NCI-H526 treated with DMSO at 0.1 percent for 48 hours (cell line): ENCODE measurements around the gene SH3BP5L.

ENCODE experiments used
- DNase-seq: peaks from one replicate; lab custom pipeline; 2025; lab: John Stamatoyannopoulos, UW

SH3BP5L gene

DNA sequence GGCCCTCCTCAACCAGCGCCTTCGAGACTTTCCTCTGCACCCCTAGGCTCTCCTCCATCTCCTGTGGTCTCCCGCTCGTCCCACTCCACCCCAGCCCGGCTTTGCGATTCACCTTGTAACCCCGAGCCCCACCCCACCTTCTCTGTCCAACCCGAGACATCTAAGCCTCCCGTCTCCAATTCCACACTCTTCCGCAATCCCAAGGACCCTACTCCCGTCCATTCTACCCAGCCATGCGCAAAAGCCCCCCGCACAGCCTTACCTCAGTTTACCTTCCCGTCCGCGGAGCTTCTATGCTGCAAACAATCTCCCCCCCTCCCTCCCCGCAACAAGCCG lies 174 bp downstream of the SH3BP5L start:
- no peak for DNase-seq

DNA sequence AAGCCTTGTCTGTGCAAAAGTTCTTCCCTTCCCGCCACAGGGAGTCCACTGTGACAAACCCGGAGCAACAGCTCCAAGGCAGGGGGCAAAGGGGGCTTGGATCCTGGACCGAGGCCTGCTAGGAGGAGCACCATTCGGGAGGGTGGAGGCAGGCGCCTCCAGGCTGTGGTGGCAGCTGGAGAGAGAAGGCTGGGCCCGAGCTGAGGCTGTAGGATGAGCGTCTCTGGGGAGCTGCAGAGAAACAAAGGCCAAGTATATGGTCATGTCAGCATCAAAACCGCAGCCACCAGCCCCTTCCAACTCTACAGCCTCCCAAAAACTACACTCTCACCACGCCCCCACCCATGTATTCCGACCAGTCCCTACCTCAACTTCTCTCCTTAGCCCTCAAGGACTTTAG lies 579 bp downstream of the SH3BP5L start:
- no peak for DNase-seq

- DNase-seq, result no peak
Observed at GRCh38 chr1:248824701-248825100, 1.0 kb downstream of the SH3BP5L start.

GRCh38 chr1:248824301-248824700 lies 1.4 kb downstream of the SH3BP5L start:
- DNase-seq, result no peak

- DNase-seq, result no peak
Observed at GRCh38 chr1:248823517-248824001, 2.2 kb downstream of the SH3BP5L start.

GRCh38 chr1:248822148-248823032 lies 3.3 kb downstream of the SH3BP5L start:
- DNase-seq, result no peak

DNA sequence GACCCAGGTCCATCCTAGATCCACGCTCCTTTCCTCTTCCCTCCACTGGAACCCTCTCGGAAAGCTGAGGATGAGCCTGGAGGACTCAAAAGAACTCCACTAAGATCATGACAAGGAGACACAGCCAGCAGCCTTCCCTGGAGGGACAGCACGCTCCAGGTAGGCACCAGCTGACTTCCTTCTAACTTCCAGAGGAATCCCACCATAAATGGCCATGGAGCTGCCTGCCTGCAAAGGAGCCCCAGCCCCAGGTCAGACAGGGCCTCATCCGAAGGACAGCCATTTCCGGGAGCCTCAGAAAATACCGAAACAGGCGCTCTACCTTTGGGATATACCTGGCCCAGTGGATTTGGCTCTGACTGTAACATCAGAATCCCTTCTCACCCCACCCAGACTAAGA lies 4.1 kb downstream of the SH3BP5L start:
- DNase-seq, result no peak

GRCh38 chr1:248821101-248821500 lies 4.6 kb downstream of the SH3BP5L start:
- DNase-seq, result no peak

DNA sequence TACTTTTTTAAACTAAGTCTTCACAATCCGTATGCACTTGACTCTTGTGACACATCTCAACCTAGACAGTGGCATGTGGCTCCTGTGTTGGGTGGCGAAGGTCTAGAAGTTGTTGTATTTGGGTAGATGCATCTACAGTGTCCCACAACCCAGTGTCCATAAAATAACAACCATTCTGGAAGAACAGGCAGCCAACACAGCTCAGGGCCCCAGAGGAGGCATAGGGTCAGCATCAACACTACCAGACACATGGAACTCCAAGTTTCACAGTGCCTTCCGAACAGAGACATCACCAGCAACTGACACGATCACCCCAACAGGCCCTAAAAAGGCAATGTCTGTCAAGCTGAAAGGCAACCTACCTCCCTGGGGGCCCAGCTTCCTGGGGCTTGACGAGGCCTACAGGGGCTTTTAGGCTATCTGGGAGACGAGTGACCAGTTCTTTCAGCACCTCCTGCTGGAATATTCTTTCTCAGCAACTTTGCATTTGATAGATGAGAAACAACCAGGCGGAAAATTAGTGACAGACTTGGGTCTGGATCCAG lies 5.6 kb downstream of the SH3BP5L start:
- DNase-seq, result no peak

DNA sequence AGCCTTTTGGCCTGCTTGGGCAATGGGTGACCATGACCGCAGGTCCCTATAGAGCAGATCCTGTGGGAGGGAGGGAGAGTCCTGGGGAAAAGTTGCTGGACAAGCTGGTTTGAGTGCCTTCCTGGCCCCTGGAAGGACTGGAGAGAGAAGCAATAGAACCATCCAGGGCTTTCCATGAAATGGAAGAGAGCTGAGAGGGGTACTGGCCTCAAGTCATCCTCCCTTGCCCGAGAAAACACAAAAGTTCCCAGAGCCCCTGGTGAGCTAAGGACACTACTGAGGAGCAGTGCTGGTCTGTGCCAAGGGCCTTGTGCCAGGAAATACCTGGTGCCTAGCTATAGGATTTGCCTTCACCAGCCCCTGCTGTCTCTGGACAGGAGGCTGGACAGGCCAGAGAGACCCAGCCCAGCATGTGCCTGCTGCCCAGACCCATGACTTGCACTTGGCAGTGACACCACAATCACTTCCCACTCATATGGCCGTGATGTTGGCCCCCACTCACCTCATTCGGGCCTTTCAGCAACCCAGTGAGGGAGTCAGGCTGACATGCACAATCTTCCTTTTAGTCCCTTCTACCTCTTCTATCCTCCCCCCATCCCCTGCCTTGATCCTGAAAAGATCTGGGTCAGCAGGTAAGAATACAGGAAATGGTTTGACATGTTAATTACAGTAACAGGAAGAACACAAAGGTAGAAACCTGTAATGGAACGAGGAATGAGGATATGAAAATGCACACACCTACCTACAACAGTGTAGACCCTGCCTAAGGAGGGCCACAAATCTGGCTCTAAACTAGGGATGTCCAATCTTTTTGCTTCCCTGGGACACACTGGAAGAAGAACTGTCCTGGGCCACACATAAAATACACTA lies 7.0 kb downstream of the SH3BP5L start:
- DNase-seq, result no peak

DNA sequence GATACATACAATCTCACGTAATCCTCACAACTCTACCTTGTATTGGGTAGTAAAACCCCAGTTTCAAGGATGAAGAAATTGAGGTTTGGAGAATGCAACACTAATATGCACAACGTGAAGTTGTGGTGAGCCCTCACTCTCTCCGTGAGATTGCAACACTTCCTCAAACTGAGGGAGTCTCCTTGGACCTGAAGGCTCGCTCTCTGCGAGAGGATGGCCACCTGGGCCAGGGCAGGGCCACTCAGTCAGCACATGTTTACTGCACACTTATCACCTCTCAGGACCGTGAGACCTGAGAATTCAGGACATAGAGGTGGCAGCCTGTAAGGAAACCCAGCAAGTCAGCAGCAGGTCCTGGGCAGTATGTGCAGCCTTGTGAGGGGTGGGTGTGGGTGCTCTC lies 8.7 kb downstream of the SH3BP5L start:
- DNase-seq, result no peak

DNA sequence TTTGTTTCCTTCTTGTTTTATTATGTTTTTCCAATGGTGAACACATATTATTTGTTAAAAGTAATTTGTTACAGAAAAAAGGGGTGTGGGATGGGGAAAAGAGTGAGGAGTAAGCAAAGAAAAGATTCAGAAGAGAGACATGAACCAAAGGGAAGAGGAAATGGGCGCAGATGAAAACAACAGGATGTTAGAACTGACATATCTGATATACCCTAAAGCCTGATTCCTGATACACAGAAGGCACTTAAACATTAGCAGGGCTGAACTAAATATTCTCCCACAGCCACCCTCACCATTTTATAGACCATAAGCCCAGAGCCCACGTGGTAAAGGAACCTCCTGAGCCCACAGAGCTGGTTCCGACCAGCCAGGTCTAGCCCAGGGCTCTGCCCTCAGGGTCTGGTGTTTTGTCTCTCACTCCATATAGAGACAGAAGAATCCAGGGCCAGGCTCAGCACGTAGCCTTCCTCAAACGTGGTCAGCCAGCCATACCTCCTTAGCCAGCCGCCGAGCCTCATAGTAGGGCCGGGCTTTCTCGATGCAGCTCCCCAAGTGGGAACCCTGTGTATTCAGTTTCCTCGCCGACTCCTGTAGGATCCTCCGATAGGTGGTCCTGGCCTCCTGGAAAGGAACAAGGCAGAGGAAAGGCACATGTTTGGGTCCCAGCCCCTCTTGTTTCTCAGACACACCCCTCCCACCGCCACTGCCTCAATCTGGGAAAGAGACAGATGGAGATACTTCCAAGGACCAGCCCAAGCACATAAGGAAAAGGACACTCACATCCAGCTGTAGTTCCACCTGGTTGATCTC lies 9.5 kb downstream of the SH3BP5L start:
- no peak for DNase-seq

DNA sequence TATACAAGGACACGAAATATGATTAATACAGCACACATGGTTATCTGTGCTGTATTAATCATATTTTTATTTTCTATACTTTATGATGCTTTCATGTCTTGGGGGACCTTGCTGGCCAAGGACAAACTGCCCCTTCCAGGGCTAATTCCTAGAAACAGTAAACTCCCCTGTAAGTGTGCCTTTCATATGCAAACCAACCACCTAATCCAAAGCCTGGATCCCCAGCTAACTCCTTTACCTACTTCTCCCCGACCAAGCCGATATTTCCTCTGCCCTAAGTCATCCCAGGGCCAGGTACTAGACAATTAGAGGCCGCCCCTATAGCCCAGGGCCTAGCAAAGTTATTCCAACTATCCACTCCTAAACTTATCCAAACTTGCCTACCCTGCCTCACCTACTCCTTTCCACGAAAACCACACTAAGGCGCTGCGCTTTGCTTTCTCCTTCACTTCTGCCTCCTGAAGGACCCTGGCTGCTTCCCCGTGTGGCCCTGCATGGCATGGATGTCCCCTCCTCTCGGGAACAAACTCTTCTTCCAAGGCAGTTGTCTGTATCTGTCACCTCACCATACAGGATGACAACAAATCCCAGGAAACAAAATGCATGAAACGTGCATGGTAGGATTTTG lies 10.2 kb downstream of the SH3BP5L start:
- no peak for DNase-seq

DNA sequence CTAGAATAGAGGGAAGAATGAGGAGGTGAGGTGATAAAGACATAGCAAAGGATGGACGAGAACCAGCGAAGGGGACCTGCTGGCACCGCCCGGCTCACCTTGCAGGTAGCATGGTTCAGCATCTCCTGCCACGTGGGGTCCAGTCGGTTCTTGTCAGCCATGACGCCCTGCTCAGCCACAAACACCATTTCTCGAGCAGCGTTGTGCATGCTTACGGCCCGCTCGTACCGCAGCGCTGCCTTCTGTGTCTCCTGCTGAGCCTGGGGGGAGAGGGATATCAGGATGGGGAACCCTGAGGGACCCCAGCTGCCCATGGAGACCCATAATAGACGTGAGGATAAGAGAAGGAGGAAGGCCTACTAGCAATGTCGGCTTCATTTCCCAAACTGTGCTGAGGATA lies 11.4 kb downstream of the SH3BP5L start:
- DNase-seq, result no peak

- no peak for DNase-seq
Observed at GRCh38 chr1:248813546-248813945, 12.2 kb downstream of the SH3BP5L start.

- DNase-seq, result no peak
Observed at GRCh38 chr1:248812736-248813425, 12.8 kb downstream of the SH3BP5L start.

GRCh38 chr1:248811514-248812490 lies 13.9 kb downstream of the SH3BP5L start:
- DNase-seq, result no peak

DNA sequence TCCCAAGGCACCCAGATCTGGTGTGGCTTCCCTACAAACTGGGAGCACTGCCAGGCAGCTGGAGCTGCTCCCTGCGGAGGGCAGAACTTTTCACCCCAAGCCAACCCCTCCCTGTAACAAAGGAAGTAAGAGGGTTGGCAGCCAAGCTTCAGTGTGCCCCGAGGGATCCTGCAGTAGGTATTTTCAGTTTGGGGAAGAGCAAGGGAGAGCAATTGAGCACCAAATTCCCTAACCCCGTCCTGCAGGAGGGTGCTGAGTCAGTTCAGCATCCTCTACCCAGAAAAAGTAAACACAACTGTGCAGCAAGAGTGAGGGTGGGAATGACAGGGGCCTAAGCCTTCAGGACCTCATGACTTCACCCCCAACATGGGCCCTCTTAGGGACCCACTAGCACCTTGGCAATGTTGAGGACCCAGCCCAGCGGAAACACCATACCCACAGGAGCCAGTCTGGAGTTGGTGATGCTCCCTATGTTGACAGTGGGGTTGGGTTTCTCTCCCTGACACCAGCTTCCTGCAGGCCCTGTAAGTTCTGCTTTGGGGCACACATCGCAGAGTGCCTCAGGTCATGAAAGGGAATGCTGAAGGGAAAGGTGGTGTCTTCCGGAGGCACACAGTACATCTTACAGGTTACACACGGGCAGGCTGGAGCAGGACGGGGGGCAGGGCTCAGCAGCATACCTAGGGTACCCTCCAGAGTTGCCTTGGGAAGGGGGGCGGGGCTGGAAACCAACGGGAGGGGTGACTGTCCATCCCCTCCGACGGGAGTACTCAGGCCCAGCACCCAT lies 14.8 kb downstream of the SH3BP5L start:
- DNase-seq, result no peak
